ENCODE data around the gene DNAJC15.
"Not testable (repeated sequence)": the region's sequence is repeated elsewhere in the genome, so short reads cannot be mapped to it uniquely, and the experiment has no call there.

The DNAJC15 gene

DNA sequence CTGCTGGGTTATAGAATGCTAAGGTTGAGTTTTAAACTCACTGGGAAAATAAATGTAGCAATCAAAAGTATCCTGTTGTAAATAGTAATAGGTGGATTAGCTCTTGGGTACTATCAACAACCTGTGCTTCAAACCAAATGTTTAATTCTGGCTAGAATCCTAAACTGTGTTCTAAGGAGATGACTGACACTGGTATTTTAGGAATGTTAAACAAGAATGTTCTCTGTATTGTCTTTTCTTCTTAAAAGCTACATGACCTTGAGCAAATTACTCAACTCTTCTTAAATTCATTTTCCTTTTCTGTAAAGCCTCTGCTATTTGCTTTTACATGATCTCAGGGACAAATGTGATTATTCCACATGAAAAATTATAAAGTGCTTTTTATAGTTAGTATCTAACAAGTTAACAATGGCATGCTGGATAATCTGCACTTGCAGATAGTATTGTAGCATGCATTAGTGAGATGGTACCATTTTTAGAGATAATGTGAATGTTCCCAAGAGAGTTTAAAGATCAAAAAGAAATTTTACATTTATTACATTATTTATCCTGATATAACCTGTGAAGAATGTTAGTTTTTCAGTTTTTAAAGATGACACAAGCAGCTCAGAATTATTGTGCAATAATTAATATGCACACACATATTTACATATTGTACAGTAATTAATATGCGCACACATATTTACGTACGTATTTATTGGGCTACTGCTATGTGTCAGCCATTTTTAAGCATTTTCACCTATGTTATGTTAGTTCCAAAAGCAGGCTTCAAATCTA lies 17.7 kb upstream of the DNAJC15 start:
- DNase-seq (ENCODE audit: low spot score), result no peak

- DNase-seq (ENCODE audit: low spot score), result no peak
Observed at GRCh38 chr13:43006893-43007631, 16.3 kb upstream of the DNAJC15 start.

- no peak for DNase-seq (ENCODE audit: low spot score)
Observed at GRCh38 chr13:43008596-43008995, 14.8 kb upstream of the DNAJC15 start.

- DNase-seq (ENCODE audit: low spot score), result no peak
Observed at GRCh38 chr13:43009506-43009905, 13.9 kb upstream of the DNAJC15 start.

DNA sequence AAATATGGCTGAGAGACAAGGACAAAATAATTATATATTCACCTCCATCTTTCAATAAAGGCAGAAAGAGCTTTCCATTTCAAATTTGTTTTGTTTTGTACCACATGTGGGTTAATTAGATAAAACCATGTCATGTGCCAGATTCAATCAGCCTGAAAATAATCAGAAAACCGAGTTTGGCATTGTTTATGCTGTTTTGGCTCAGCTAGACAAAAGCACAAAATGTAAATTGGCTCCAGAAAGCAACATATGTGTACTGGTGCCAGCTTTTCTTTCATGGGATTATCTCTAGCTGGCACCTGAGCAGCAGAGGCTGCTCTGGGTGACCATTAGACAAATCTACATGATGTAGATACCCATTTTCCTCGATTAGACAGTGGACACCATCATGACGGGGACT lies 9.2 kb upstream of the DNAJC15 start:
- no peak for DNase-seq (ENCODE audit: low spot score)

GRCh38 chr13:43016226-43016625 lies 7.2 kb upstream of the DNAJC15 start:
- DNase-seq (ENCODE audit: low spot score), result no peak

DNA sequence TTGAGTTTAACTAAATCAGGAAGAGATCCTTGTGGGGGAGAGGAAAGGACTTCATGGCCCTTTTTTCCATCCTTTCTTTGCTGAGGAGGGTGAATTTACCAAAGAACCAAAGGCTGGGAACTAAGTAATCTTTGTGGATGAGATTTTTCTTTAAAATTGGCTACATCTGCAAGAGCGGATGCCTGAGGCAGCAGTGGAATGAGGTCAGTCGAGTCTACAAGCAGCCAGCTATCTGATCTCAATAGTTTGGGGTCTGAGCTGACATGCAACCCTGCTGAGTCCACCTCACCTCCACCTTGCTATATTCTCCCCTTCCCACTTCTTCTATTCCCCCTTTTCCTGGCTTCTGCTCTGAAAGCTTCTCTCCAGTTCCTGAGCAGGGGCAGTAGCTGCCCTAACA lies 3.6 kb upstream of the DNAJC15 start:
- DNase-seq (ENCODE audit: low spot score), result no peak

DNA sequence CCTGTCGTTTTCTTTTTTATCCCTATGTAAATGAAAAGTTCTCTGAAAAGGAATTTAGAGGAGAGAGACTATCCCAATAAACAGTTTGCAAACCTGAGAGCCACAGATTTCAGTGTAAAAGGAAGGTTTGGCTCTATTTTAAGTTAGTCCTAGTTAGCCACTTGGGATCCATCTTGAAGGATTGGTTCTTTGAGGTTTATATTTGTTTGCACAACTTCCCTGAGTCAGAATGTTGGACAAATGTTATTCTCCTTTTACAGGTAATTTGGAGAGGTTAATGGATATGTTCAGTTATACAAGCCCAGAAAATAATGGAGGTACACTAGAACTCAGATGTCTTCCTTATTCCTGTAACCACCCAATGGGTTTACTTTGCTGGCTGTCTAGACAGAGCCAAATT lies 2.6 kb upstream of the DNAJC15 start:
- no peak for DNase-seq (ENCODE audit: low spot score)

DNA sequence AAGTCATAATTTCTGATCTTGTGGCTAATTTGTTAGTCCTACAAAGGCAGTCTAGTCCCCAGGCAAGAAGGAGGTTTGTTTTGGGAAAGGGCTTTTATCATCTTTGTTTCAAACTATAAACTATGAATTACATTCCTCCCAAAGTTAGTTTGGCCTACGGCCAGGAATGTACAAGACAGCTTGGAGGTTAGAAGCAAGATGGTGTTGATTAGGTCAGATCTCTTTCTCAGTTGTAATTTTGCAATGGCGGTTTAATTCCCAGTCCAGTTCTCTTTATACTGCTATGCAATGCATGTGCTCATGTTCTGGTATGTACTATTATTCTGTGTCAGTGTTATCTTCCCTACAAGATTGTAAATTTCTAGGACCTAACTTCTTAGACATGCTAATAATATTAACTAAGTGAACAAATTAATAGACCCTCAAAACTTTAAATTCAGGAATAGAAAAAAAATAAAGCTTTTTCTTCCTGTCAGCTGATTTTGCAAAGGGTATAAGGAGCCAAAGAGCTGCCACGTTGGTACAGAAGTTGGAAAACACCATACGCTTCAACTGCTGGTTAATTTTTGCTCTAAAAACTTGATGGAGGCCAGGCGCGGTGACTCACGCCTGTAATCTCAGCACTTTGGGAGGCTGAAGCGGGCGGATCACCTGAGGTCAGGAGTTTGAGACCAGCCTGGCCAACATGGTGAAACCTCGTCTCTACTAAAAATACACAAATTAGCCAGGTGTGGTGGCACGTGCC lies 1.3 kb upstream of the DNAJC15 start:
- no peak for DNase-seq (ENCODE audit: low spot score)

GRCh38 chr13:43022934-43023288 lies 475 bp upstream of the DNAJC15 start:
- no peak for DNase-seq (ENCODE audit: low spot score)

- no peak for DNase-seq (ENCODE audit: low spot score)
Observed at GRCh38 chr13:43026262-43026661, 2.9 kb downstream of the DNAJC15 start.

- no peak for DNase-seq (ENCODE audit: low spot score)
Observed at GRCh38 chr13:43030548-43030947, 7.2 kb downstream of the DNAJC15 start.

DNA sequence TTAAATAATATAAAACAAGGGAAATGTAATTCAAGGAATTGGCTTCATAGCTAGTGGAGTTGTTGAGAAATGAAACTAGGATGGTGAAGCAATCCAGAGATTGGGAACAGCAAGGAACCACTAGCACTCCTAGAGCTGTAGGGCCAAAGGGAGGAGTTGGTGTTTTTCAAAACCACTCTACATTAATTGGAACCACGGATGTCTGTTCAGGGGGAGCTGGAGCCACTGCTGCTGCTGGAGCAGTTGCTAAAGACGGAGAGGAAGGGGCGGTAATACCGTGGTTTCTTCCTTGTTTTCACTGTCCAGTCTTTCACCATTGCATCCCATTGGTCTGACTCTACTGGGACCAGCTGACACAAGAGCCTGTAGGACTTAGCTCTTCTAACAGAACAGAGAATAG lies 8.5 kb downstream of the DNAJC15 start:
- DNase-seq (ENCODE audit: low spot score), result no peak

- no peak for DNase-seq (ENCODE audit: low spot score)
Observed at GRCh38 chr13:43033038-43033437, 9.7 kb downstream of the DNAJC15 start.

- DNase-seq (ENCODE audit: low spot score), result no peak
Observed at GRCh38 chr13:43036351-43037250, 13.2 kb downstream of the DNAJC15 start.

- DNase-seq (ENCODE audit: low spot score), result no peak
Observed at GRCh38 chr13:43039966-43040365, 16.6 kb downstream of the DNAJC15 start.

GRCh38 chr13:43040581-43041368 lies 17.4 kb downstream of the DNAJC15 start:
- DNase-seq (ENCODE audit: low spot score), result not testable (repeated sequence)

- no peak for DNase-seq (ENCODE audit: low spot score)
Observed at GRCh38 chr13:43041369-43041921, 18.1 kb downstream of the DNAJC15 start.

DNA sequence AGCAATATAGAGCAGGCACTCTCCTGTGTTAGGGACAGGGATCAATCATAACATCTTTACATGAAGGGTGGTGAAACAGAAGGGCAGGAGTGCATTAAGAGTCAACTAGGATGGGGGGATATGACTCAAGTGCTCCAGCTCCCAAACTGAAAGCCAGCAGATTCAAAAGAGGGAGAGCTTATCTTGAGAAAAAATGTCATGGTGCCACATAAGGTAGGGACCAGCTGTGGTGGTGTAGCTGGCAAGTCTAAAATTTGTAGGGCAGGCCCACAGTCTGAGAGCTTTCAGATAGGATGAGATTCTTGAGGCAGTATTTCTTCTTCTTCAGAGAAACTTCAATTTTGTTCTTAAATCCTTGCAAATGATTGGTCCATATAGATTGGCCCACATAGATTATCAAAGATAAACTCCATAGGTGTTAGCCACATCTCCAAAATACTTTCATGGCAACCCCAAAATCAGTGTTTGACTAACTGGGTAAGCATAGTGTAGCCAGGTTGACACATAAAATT lies 19.1 kb downstream of the DNAJC15 start:
- DNase-seq (ENCODE audit: low spot score), result no peak

- no peak for DNase-seq (ENCODE audit: low spot score)
Observed at GRCh38 chr13:43044720-43045301, 21.4 kb downstream of the DNAJC15 start.

All from hematopoietic multipotent progenitor cell treated with erythropoietin and hydrocortisone succinate and interleukin-3 and kit ligand, for 17 days (in vitro differentiated cells).